DMS53 treated with DMSO at 0.1 percent for 48 hours (cell line): ENCODE results near the gene ARFGAP1.

Source experiments
- DNase-seq: peaks from one replicate; lab custom pipeline; 2025; ENCODE audit not compliant: unreplicated experiment; lab: John Stamatoyannopoulos, UW

Gene ARFGAP1

DNA sequence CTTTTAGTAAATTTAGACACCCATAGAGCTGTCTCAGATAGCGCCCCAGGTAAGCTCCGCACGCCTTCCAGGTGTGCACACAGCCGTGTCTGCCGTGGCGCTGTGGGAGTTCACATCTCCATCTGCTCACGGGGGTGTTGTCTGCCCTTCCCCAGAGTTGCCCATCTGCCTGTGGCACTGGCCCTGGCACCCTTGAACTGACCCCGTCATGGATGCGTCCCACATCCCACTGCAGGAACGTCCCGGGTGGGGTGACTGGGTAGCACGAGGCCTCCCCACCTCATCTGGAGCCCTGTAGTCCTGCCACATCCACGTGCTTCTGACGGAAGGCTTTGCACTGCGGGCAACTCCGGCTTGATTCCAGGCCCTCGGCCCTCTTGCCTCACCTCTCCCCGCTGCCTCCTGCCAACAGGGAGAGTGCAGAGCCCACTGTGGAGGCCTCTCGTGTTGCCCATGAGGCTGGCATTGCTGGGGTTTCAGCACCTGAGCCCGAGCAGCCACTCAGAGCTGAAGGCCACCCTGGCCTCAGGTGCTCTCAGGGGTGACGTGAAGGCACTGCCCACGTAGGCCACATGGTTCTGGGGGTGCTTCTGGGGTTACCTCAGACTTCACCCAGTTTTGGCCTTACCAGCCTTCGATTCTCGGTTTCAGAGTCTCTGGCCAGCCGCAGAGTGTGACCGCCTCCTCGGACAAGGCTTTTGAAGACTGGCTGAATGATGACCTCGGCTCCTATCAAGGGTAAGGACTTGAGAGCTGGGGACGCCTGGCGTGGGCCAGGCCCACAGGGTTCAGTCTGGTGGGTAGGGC, 5.1 kb downstream of the ARFGAP1 start:
- DNase-seq = no peak

DNA sequence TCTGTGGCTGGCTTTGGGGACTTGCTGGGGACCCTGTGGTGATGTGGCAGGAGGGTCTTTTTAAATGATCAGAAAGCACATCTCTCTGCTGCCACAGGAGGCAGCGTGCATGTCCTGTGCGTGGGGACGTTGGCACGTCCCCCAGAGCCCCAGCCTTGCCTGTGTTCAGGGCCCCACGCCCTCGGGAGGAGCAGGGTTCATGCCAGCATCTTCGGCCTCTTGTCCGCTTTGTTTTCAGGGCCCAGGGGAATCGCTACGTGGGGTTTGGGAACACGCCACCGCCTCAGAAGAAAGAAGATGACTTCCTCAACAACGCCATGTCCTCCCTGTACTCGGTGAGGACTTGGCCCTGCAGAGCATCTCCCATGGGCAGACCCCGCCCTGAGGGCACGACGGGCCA, 6.0 kb downstream of the ARFGAP1 start:
- no peak for DNase-seq

- DNase-seq = no peak
Observed at GRCh38 chr20:63279931-63280330, 7.3 kb downstream of the ARFGAP1 start.

DNA sequence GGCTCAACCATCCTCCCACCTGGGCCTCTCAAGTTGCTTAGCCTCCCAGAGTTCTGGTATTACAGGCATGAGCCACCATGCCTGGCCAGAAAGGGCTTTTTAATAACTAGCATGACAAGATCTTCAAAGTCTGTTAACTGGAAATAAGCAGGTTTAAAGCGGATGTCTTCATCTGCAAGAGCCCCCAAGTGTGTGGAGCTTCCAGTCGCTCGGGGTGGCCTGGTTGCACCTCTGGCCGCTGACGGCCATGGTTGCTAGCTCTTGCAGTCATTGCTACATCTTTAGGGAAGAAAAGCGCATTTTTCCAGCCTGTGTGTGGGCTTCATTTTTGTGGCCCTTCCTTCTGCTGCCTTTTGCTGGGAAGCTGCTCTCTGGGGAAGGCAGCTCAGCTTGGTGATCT, 7.8 kb downstream of the ARFGAP1 start:
- no peak for DNase-seq

DNA sequence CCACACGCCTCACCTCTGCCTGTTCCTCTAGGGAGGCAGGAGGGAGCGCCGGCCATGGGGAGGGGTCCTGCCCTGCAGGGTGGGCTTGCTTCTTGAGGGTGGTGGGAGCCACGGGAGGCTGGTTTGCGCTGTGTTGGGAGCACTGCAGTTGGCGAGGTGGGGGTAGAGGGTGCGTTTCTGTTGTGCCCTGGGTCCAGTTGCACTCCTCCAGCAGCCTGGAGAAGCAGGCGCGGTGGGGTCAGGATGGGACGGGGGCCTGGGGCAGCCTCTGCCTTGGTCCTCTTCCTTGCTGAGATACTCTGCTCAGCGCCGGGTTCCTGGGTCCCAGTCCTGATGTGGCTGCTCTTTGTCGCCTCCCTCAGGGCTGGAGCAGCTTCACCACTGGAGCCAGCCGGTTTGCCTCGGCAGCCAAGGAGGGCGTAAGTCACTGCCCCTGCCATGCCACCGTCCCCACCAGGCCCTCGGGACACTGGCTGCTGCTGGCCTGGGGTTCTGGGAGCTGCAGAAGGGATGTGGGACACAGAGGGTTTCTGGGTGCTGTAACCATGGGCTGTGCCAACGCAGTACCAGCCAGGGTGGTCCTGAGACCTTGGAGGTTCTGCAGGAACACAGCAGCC, 8.4 kb downstream of the ARFGAP1 start:
- no peak for DNase-seq

DNA sequence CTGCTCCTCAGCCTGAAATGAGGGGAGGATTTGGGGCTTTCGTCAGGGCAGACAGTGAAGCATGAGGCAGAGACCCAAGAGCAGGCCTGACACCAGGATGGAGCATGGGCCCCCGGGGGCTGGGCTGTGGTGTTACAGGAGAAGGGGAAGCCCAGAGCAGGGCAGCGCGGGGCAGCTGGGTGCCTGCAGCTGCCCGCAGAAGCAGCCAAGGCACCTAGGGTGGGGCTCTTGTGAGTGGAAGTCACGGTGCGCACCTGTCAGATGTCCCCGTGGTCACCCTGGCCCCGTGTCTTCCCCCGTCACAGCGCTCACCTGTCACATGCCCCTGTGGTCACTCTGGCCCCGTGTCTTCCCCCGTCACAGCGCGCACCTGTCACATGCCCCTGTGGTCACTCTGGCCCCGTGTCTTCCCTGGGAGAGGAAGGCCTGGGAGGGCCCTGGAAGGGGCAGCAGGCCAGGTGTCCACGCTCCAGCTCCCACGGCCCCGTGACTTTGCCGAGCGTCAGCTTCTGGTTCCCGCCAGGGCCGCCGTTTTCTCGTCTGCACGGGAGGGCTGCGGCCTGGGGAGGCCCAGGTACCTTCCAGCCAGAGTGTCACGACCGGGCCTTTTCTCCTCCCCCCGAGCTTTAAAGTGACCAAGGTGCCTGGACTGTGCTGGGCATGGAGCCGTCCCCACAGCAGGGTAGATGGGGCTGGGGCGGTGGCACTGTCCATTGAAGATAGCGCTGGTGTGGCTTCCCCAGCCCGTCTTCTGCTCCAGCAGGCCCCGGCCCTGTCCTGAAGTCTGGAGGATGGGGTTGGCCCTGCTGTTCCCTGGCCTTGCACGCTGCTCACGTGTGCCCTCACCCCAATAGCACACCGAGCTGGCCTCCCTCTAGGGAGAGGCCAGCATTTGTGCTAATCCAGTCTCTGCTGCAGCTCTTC, 9.4 kb downstream of the ARFGAP1 start:
- DNase-seq = no peak

DNA sequence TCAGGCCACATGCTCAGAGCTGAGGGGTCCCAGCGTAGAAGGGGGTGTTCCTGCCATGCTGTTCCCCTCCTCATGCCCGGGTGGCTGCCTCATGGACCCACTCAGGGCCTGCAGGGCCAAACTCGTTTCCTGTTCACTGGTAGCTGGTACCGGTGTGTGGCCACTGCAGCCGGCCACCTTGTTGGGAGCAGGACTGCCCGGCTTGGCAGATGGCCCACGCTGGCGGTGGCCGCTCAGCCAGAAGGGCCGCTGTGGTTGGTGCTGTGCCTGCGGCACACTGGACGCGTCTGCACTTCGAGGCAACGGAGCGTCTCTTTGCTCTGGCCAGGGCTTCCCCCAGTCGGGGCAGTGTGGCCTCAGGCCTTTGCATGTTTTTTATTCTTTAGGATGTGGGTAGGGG, 10.3 kb downstream of the ARFGAP1 start:
- no peak for DNase-seq

DNA sequence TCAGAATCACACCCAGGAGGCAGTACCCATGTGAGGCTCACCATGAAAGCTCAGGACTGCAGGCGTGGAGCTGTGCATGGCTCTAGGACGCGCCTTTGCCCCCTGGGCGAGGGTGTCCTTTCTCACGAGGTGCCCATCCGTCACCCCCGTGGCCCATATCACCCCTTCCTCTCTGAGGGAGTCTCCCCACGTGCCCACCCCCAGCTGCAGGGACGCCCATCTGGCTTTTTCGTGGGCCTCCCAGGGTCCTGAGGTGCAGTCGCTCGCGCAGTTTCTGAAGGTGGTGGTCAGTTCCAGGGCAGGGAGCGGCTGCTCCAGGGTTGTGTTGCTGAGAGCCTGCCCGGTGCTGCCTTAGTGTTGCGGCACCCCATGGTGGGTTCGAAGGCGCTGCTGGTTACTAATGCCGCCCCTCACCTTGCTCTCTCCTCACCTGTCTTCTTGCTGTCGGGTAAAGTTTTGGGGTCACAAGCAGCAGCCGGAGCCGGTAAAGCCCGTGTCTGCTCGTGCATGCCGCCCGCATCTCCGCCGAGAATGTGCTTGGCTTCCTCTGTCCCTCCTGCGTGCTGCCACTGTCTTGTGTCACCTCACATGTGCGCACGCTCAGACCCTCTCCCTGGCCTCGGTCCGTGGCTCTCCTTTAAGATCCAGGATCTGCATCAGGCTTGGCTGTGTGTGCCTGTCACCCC, 10.9 kb downstream of the ARFGAP1 start:
- no peak for DNase-seq

DNA sequence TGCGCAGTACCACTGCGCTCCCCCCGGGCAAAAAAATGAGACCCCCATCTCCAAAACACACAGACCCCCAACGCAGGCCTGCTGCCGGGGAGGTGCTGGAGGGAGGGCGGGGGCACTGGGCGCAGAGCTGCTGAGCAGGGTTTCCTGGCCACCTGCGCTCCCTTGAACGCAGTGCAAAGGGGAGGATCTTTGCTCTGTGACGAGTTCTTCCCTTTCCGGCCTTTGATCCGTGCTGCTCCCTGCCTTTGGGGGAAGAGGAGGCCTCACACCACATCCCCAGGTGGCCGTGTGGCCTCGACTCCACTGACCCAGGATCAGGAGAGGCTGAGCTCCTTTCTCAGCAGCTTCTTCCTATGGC, 11.4 kb downstream of the ARFGAP1 start:
- no peak for DNase-seq

DNA sequence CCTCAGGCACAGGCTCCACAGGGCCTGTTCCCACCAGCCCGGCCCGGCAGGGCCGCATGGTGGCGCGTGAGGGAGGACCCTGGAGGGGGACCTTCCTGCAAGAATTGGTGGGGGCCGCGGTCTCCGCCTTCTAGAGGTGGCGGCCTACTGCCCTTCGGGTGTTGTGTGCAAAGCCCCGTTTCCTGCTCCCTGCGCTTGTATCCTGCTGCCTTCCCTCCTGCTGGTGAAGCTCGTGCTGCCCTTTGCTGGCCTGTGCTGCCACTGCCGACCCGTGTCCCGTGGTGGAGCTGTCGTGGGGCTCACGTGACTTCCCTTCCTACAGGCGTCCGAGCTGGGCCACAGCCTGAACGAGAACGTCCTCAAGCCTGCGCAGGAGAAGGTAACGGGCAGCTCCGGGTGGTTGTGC, 11.9 kb downstream of the ARFGAP1 start:
- DNase-seq = no peak

GRCh38 chr20:63284981-63285524, 12.4 kb downstream of the ARFGAP1 start:
- no peak for DNase-seq

DNA sequence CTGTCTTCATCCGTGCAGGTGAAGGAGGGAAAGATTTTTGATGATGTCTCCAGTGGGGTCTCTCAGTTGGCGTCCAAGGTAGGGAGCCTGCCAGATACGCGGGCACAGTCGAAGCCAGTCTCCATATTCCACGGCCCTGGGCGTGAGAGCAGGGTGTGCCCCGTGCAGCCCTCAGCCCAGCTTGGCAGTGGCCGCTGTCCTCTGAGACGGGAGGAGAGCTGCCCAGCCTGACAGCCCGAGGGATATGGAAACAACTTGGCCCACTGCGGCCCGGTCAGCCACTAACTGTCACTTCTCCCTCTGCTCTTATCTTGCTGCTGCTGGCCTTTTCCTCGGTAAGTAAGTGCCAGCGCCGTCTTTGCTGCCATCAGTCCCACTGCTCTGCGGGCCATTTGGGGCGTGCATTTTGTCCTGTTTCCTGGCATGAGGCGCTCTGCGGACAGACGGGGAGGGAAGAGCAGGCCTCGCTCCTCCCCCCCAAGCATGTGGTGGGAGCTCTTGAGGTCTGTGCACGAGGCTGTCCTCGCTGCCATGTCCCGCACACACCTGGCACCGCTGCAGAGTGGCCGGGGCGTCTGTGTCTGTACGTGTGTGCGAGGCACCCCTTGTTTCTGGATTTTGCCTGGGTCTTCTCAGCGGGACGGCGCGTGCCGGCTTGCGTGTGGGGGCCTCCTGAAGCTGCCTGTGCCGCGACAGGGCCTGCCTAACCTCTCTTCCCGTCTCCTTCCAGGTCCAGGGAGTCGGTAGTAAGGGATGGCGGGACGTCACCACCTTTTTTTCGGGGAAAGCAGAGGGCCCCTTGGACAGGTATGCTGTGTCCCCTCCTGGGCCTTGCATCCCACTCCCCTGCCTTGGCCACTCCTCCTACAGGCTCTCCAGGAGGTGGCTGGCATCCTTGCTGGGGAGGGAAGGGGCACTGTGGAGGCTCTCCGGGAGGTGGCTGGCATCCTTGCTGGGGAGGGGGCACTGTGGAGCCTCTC, 13.3 kb downstream of the ARFGAP1 start:
- no peak for DNase-seq

- no peak for DNase-seq
Observed at GRCh38 chr20:63286781-63287696, 14.4 kb downstream of the ARFGAP1 start.

- DNase-seq = no peak
Observed at GRCh38 chr20:63287697-63288580, 15.3 kb downstream of the ARFGAP1 start.

GRCh38 chr20:63288581-63289251, 16.1 kb downstream of the ARFGAP1 start:
- no peak for DNase-seq

- DNase-seq = no peak
Observed at GRCh38 chr20:63289311-63290135, 16.9 kb downstream of the ARFGAP1 start.
